ENCODE data around the gene EHD3. TPM values are rescaled to one million over a fixed set of nuclear protein-coding genes. Genes with fewer than 3 reads are reported as not detected.

Gene EHD3
- total and polyA plus RNA-seq, 7 donors: 0.73 to 5.2 (median 1.8) TPM

DNA sequence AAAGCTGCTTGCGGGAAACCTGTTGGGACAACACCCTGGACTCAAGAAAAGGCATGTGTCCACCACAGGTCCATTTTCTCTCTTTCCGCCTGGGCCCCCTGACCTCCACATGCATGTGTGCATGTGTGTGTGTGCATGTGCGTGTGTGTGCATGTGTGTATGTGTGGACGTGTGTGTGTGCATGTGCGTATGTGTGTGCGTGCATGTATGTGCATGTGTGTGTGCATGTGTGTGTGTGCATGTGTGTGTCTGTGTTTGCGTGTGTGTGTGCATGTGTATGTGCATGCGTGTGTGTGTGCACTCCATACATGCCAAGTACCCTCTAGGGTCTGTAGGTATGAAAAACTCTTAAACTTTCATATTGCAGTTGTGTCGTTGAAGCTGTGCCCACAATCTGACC lies 33.0 kb upstream of the EHD3 start:
- 82 to 94% (median 84%) methylated on average over 9 of the region's 9 CpGs for WGBS, 3 donors
- no peak overlapping the region for H3K4me3 ChIP-seq
- H3K9me3 ChIP-seq: no peaks in the 10 kb centered on the region
- no peaks in the 10 kb centered on the region for H3K36me3 ChIP-seq (ENCODE audit: insufficient read depth in 1 of 2, low read depth in 1 of 2)
- H3K27ac ChIP-seq: no peak overlapping the region
- TF ChIP-seq, protein P1, sequence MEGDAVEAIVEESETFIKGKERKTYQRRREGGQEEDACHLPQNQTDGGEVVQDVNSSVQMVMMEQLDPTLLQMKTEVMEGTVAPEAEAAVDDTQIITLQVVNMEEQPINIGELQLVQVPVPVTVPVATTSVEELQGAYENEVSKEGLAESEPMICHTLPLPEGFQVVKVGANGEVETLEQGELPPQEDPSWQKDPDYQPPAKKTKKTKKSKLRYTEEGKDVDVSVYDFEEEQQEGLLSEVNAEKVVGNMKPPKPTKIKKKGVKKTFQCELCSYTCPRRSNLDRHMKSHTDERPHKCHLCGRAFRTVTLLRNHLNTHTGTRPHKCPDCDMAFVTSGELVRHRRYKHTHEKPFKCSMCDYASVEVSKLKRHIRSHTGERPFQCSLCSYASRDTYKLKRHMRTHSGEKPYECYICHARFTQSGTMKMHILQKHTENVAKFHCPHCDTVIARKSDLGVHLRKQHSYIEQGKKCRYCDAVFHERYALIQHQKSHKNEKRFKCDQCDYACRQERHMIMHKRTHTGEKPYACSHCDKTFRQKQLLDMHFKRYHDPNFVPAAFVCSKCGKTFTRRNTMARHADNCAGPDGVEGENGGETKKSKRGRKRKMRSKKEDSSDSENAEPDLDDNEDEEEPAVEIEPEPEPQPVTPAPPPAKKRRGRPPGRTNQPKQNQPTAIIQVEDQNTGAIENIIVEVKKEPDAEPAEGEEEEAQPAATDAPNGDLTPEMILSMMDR (IDR thresholded peaks at IDR 0.05): no peak
- no peaks in the 10 kb centered on the region for H3K27me3 ChIP-seq (ENCODE audit: insufficient read depth in 3 of 3, low read length in 2 of 3)
- intact Hi-C loops (cut with DNase I): no loop called here
- H3K4me1 ChIP-seq: no peaks in the 10 kb centered on the region
- ATAC-seq: no peak
- no peak for DNase-seq

DNA sequence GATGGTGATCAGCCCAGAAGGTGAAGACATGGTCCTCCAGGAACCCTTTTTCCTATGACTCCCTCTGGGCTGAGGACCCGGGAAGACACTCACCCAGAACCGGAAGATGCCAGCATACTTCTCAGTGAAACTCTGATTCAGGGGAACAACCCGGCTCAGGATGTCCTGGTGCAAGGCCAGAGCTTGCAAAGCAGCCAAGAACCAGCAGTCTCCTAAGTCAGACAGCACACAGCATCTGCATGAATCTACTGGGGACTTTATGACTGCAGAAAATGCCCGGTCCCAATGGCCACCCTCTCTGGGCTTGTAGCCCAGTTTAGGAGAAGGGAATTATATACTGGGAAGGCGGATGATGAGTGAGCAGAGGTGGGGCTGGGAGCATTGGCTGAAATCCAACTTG lies 31.9 kb upstream of the EHD3 start:
- ATAC-seq (no peak), DNase-seq (no peak)
- H3K9me3 ChIP-seq: no peaks in the 10 kb centered on the region
- WGBS, 3 donors: 37 to 51% (median 44%) methylated on average over 5 of the region's 5 CpGs
- TF ChIP-seq, protein P1 (IDR thresholded peaks at IDR 0.05): no peak
- intact Hi-C loops (cut with DNase I): no loop called here
- no peak overlapping the region for H3K27ac ChIP-seq
- no peaks in the 10 kb centered on the region for H3K4me1 ChIP-seq
- H3K36me3 ChIP-seq (ENCODE audit: insufficient read depth in 1 of 2, low read depth in 1 of 2): no peaks in the 10 kb centered on the region
- no peaks in the 10 kb centered on the region for H3K27me3 ChIP-seq (ENCODE audit: insufficient read depth in 3 of 3, low read length in 2 of 3)
- no peak overlapping the region for H3K4me3 ChIP-seq

DNA sequence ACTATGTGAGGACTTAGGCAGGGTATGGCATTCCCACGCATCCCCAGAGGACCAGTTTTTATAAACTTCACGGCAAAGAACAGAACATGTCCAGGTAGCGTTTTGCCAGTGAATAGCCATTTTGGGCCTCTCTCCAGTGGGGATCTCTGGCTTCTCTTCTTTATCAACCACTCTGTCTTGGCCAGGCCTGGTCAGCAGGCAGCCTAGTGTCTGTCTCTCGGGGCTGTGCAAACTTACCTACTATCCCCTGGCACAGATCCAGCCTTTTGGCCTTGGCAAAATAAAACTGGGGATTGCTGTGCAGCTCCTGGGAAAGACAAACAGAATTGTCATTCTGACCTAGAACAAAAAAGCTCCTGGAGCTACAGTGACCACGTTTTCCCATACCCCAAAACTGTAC lies 31.1 kb upstream of the EHD3 start:
- DNase-seq (no peak), ATAC-seq (no peak)
- Histone ChIP-seq H3K4me1 (no peaks in the 10 kb centered on the region), H3K27me3 (ENCODE audit: insufficient read depth in 3 of 3, low read length in 2 of 3) (no peaks in the 10 kb centered on the region), H3K36me3 (ENCODE audit: insufficient read depth in 1 of 2, low read depth in 1 of 2) (no peaks in the 10 kb centered on the region), H3K4me3 (no peak overlapping the region), H3K27ac (no peak overlapping the region), H3K9me3 (no peaks in the 10 kb centered on the region)
- 78 to 83% (median 80%) methylated on average over 5 of the region's 5 CpGs for WGBS, 3 donors
- TF ChIP-seq, protein P1 (IDR thresholded peaks at IDR 0.05): no peak
- intact Hi-C loops (cut with DNase I): no loop called here

DNA sequence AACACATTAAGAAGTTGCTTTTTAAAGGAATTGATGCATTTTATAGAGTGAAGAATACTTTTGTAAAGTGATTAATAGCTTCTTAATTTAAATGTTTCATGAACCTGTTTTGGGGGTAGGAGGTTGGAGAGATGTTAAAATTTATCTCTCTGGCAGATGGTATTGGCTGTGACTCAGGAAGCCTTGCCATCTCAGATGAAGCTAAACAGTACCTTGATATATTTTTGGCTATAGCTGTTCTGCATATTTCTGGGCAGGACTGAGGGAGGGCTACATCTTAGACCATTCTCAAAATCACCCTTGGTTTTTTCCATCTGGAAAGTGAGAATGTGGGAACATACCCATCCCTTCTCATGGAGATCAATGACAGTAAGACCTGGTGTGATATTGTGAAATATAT lies 30.0 kb upstream of the EHD3 start:
- TF ChIP-seq, protein P1 (IDR thresholded peaks at IDR 0.05): no peak
- H3K36me3 ChIP-seq (ENCODE audit: insufficient read depth in 1 of 2, low read depth in 1 of 2): no peaks in the 10 kb centered on the region

DNA sequence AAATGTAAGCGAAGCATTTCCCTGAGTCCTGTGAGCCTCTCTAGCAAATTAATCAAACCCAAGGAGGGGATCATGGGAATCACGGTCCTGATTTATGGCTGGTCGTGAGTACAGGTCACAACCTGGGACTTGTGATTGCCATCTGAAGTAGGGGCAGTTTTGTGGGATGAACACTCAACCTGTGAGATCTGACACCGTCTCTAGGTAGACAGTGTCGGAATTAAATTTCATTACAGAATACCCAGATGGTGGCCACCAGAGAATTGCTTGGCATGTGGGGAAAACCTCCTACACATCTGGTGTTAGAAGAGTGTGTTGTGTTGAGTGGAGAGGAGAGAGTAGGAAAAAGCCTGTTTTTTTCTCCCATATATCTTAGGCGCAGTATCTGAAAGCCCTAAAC lies 29.2 kb upstream of the EHD3 start:
- ATAC-seq: no peak
- no peak for DNase-seq
- Histone ChIP-seq H3K9me3 (no peaks in the 10 kb centered on the region), H3K4me3 (no peak overlapping the region), H3K27ac (no peak overlapping the region), H3K27me3 (ENCODE audit: insufficient read depth in 3 of 3, low read length in 2 of 3) (no peaks in the 10 kb centered on the region), H3K36me3 (ENCODE audit: insufficient read depth in 1 of 2, low read depth in 1 of 2) (no peaks in the 10 kb centered on the region), H3K4me1 (no peaks in the 10 kb centered on the region)
- TF ChIP-seq, protein P1 (IDR thresholded peaks at IDR 0.05): no peak
- intact Hi-C loops (cut with DNase I): no loop called here
- WGBS, 3 donors: 59 to 65% (median 60%) methylated on average over 6 of the region's 6 CpGs

More for the DNA sequence above, 30.0 kb upstream of the EHD3 start:
- H3K27me3 ChIP-seq (ENCODE audit: insufficient read depth in 3 of 3, low read length in 2 of 3): no peaks in the 10 kb centered on the region
- H3K27ac ChIP-seq: no peak overlapping the region
- no peak overlapping the region for H3K4me3 ChIP-seq
- intact Hi-C loops (cut with DNase I): no loop called here
- ATAC-seq (no peak), DNase-seq (no peak)
- H3K4me1 ChIP-seq: no peaks in the 10 kb centered on the region
- no peaks in the 10 kb centered on the region for H3K9me3 ChIP-seq

Measured in psoas muscle (tissue), 8 donors.